ENCODE measurements around the gene MYO19.
"Not testable (repeated sequence)": the region's sequence is repeated elsewhere in the genome, so short reads cannot be mapped to it uniquely, and the experiment has no call there.

The MYO19 gene

GRCh38 chr17:36511216-36511615, 23.5 kb downstream of the MYO19 start:
- peaks cover 36 to 64% of the 10 kb centered on the region in 2 donors for H3K36me3 ChIP-seq (ENCODE audit: control insufficient read depth in 2 of 2, insufficient read depth in 2 of 2, low read length in 2 of 2)
- no peaks in the 10 kb centered on the region for H3K27me3 ChIP-seq (ENCODE audit: control insufficient read depth in 2 of 2, insufficient read depth in 2 of 2, low read length in 2 of 2)
- H3K9me3 ChIP-seq (ENCODE audit: control insufficient read depth in 2 of 2, low read length in 2 of 2): no peaks in the 10 kb centered on the region
- no peak overlapping the region for H3K4me3 ChIP-seq (ENCODE audit: low read length in 2 of 2)
- no peaks in the 10 kb centered on the region for H3K4me1 ChIP-seq (ENCODE audit: control insufficient read depth in 2 of 2, insufficient read depth in 2 of 2, low read length in 2 of 2)
- no peak overlapping the region for H3K9ac ChIP-seq (ENCODE audit: low read depth in 1 of 2, low read length in 2 of 2)
- H3K27ac ChIP-seq (ENCODE audit: low read depth in 2 of 2, low read length in 2 of 2): no peak overlapping the region

- peaks cover 39 to 65% of the 10 kb centered on the region in 2 donors for H3K36me3 ChIP-seq (ENCODE audit: control insufficient read depth in 2 of 2, insufficient read depth in 2 of 2, low read length in 2 of 2)
- H3K4me1 ChIP-seq (ENCODE audit: control insufficient read depth in 2 of 2, insufficient read depth in 2 of 2, low read length in 2 of 2): no peaks in the 10 kb centered on the region
- H3K27me3 ChIP-seq (ENCODE audit: control insufficient read depth in 2 of 2, insufficient read depth in 2 of 2, low read length in 2 of 2): no peaks in the 10 kb centered on the region
- no peak overlapping the region for H3K27ac ChIP-seq (ENCODE audit: low read depth in 2 of 2, low read length in 2 of 2)
- no peaks in the 10 kb centered on the region for H3K9me3 ChIP-seq (ENCODE audit: control insufficient read depth in 2 of 2, low read length in 2 of 2)
- H3K4me3 ChIP-seq (ENCODE audit: low read length in 2 of 2): no peak overlapping the region
- no peak overlapping the region for H3K9ac ChIP-seq (ENCODE audit: low read depth in 1 of 2, low read length in 2 of 2)
These were observed 24.0 kb downstream of the MYO19 start for GRCh38 chr17:36510636-36511035.

GRCh38 chr17:36509272-36509985, 25.2 kb downstream of the MYO19 start:
- peaks cover 42 to 64% of the 10 kb centered on the region in 2 donors for H3K36me3 ChIP-seq (ENCODE audit: control insufficient read depth in 2 of 2, insufficient read depth in 2 of 2, low read length in 2 of 2)
- no peak overlapping the region for H3K27ac ChIP-seq (ENCODE audit: low read depth in 2 of 2, low read length in 2 of 2)
- H3K4me3 ChIP-seq (ENCODE audit: low read length in 2 of 2): no peak overlapping the region
- H3K4me1 ChIP-seq (ENCODE audit: control insufficient read depth in 2 of 2, insufficient read depth in 2 of 2, low read length in 2 of 2): no peaks in the 10 kb centered on the region
- H3K9ac ChIP-seq (ENCODE audit: low read depth in 1 of 2, low read length in 2 of 2): no peak overlapping the region
- H3K27me3 ChIP-seq (ENCODE audit: control insufficient read depth in 2 of 2, insufficient read depth in 2 of 2, low read length in 2 of 2): no peaks in the 10 kb centered on the region
- no peaks in the 10 kb centered on the region for H3K9me3 ChIP-seq (ENCODE audit: control insufficient read depth in 2 of 2, low read length in 2 of 2)

- H3K4me3 ChIP-seq (ENCODE audit: low read length in 2 of 2); H3K27ac ChIP-seq (ENCODE audit: low read depth in 2 of 2, low read length in 2 of 2); H3K4me1 ChIP-seq (ENCODE audit: control insufficient read depth in 2 of 2, insufficient read depth in 2 of 2, low read length in 2 of 2); H3K27me3 ChIP-seq (ENCODE audit: control insufficient read depth in 2 of 2, insufficient read depth in 2 of 2, low read length in 2 of 2); H3K9ac ChIP-seq (ENCODE audit: low read depth in 1 of 2, low read length in 2 of 2); H3K9me3 ChIP-seq (ENCODE audit: control insufficient read depth in 2 of 2, low read length in 2 of 2): not testable (repeated sequence)
- H3K36me3 ChIP-seq (ENCODE audit: control insufficient read depth in 2 of 2, insufficient read depth in 2 of 2, low read length in 2 of 2): peaks cover 48 to 66% of the 10 kb centered on the region in 2 donors
These were observed 26.2 kb downstream of the MYO19 start for GRCh38 chr17:36508439-36508838.

GRCh38 chr17:36507266-36507665, 27.4 kb downstream of the MYO19 start:
- H3K36me3 ChIP-seq (ENCODE audit: control insufficient read depth in 2 of 2, insufficient read depth in 2 of 2, low read length in 2 of 2): peaks cover 51 to 70% of the 10 kb centered on the region in 2 donors
- H3K4me1 ChIP-seq (ENCODE audit: control insufficient read depth in 2 of 2, insufficient read depth in 2 of 2, low read length in 2 of 2): no peaks in the 10 kb centered on the region
- no peak overlapping the region for H3K4me3 ChIP-seq (ENCODE audit: low read length in 2 of 2)
- no peaks in the 10 kb centered on the region for H3K27me3 ChIP-seq (ENCODE audit: control insufficient read depth in 2 of 2, insufficient read depth in 2 of 2, low read length in 2 of 2)
- H3K9me3 ChIP-seq (ENCODE audit: control insufficient read depth in 2 of 2, low read length in 2 of 2): no peaks in the 10 kb centered on the region
- no peak overlapping the region for H3K27ac ChIP-seq (ENCODE audit: low read depth in 2 of 2, low read length in 2 of 2)
- no peak overlapping the region for H3K9ac ChIP-seq (ENCODE audit: low read depth in 1 of 2, low read length in 2 of 2)

DNA sequence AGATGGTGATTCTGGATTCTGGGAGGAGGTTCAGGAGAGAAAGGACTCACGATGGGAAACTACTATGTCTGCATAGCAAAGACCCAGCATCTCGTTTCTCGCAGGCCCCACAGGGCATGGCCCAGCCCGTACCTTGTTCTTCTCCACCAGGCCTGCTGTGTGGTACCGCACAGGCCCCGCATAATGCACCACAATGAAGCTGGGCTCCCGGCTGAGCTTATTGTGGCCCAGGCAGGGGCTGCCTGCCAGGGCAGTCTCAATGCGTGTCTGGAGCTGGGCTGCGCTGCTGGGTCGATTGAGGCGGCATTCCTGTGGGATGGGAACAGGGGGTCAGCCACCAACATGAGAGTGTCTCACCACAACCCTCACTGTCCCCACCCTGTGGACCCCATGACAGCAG, 27.8 kb downstream of the MYO19 start:
- H3K4me3 ChIP-seq (ENCODE audit: low read length in 2 of 2): no peak overlapping the region
- H3K4me1 ChIP-seq (ENCODE audit: control insufficient read depth in 2 of 2, insufficient read depth in 2 of 2, low read length in 2 of 2): no peaks in the 10 kb centered on the region
- H3K36me3 ChIP-seq (ENCODE audit: control insufficient read depth in 2 of 2, insufficient read depth in 2 of 2, low read length in 2 of 2): peaks cover 51 to 71% of the 10 kb centered on the region in 2 donors
- no peaks in the 10 kb centered on the region for H3K9me3 ChIP-seq (ENCODE audit: control insufficient read depth in 2 of 2, low read length in 2 of 2)
- no peak overlapping the region for H3K9ac ChIP-seq (ENCODE audit: low read depth in 1 of 2, low read length in 2 of 2)
- H3K27me3 ChIP-seq (ENCODE audit: control insufficient read depth in 2 of 2, insufficient read depth in 2 of 2, low read length in 2 of 2): no peaks in the 10 kb centered on the region
- no peak overlapping the region for H3K27ac ChIP-seq (ENCODE audit: low read depth in 2 of 2, low read length in 2 of 2)

GRCh38 chr17:36506249-36506826, 28.3 kb downstream of the MYO19 start:
- Histone ChIP-seq H3K4me1 (ENCODE audit: control insufficient read depth in 2 of 2, insufficient read depth in 2 of 2, low read length in 2 of 2) (no peaks in the 10 kb centered on the region), H3K9me3 (ENCODE audit: control insufficient read depth in 2 of 2, low read length in 2 of 2) (no peaks in the 10 kb centered on the region), H3K27ac (ENCODE audit: low read depth in 2 of 2, low read length in 2 of 2) (no peak overlapping the region), H3K36me3 (ENCODE audit: control insufficient read depth in 2 of 2, insufficient read depth in 2 of 2, low read length in 2 of 2) (peaks cover 50 to 72% of the 10 kb centered on the region in 2 donors), H3K4me3 (ENCODE audit: low read length in 2 of 2) (no peak overlapping the region), H3K27me3 (ENCODE audit: control insufficient read depth in 2 of 2, insufficient read depth in 2 of 2, low read length in 2 of 2) (no peaks in the 10 kb centered on the region), H3K9ac (ENCODE audit: low read depth in 1 of 2, low read length in 2 of 2) (no peak overlapping the region)

DNA sequence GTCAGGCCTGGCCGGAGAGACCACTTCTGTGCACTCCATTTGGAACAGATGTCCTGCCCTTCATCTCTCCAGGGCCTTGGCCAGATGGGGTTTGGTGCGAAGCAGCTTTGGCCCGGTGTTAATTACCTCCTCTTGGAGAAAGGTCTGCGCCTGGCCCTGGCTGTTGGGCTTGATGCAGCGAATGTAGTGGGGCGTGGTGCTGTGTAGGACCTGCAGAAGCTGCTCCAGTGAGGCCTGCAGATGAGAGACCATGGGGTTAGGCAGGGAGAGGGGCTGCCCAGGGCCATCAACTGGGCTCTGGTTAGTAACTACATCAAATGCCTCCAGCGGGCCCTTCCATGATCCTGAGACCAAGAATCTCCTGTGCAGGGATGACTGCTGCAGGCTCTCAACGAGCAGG, 29.5 kb downstream of the MYO19 start:
- Histone ChIP-seq H3K4me1 (ENCODE audit: control insufficient read depth in 2 of 2, insufficient read depth in 2 of 2, low read length in 2 of 2) (no peaks in the 10 kb centered on the region), H3K4me3 (ENCODE audit: low read length in 2 of 2) (no peak overlapping the region), H3K9me3 (ENCODE audit: control insufficient read depth in 2 of 2, low read length in 2 of 2) (no peaks in the 10 kb centered on the region), H3K27ac (ENCODE audit: low read depth in 2 of 2, low read length in 2 of 2) (no peak overlapping the region), H3K27me3 (ENCODE audit: control insufficient read depth in 2 of 2, insufficient read depth in 2 of 2, low read length in 2 of 2) (no peaks in the 10 kb centered on the region), H3K36me3 (ENCODE audit: control insufficient read depth in 2 of 2, insufficient read depth in 2 of 2, low read length in 2 of 2) (peaks cover 50 to 71% of the 10 kb centered on the region in 2 donors), H3K9ac (ENCODE audit: low read depth in 1 of 2, low read length in 2 of 2) (no peak overlapping the region)

GRCh38 chr17:36504156-36504545, 30.5 kb downstream of the MYO19 start:
- no peak overlapping the region for H3K9ac ChIP-seq (ENCODE audit: low read depth in 1 of 2, low read length in 2 of 2)
- no peaks in the 10 kb centered on the region for H3K4me1 ChIP-seq (ENCODE audit: control insufficient read depth in 2 of 2, insufficient read depth in 2 of 2, low read length in 2 of 2)
- H3K9me3 ChIP-seq (ENCODE audit: control insufficient read depth in 2 of 2, low read length in 2 of 2): no peaks in the 10 kb centered on the region
- no peak overlapping the region for H3K27ac ChIP-seq (ENCODE audit: low read depth in 2 of 2, low read length in 2 of 2)
- H3K27me3 ChIP-seq (ENCODE audit: control insufficient read depth in 2 of 2, insufficient read depth in 2 of 2, low read length in 2 of 2): no peaks in the 10 kb centered on the region
- peaks cover 53 to 65% of the 10 kb centered on the region in 2 donors for H3K36me3 ChIP-seq (ENCODE audit: control insufficient read depth in 2 of 2, insufficient read depth in 2 of 2, low read length in 2 of 2)
- no peak overlapping the region for H3K4me3 ChIP-seq (ENCODE audit: low read length in 2 of 2)

- Histone ChIP-seq H3K27me3 (ENCODE audit: control insufficient read depth in 2 of 2, insufficient read depth in 2 of 2, low read length in 2 of 2) (no peaks in the 10 kb centered on the region), H3K9ac (ENCODE audit: low read depth in 1 of 2, low read length in 2 of 2) (no peak overlapping the region), H3K36me3 (ENCODE audit: control insufficient read depth in 2 of 2, insufficient read depth in 2 of 2, low read length in 2 of 2) (peaks cover 58 to 66% of the 10 kb centered on the region in 2 donors)
These were observed 31.1 kb downstream of the MYO19 start for GRCh38 chr17:36503456-36504155.

More at GRCh38 chr17:36503456-36504155, 31.1 kb downstream of the MYO19 start:
- no peak overlapping the region for H3K4me3 ChIP-seq (ENCODE audit: low read length in 2 of 2)
- no peak overlapping the region for H3K27ac ChIP-seq (ENCODE audit: low read depth in 2 of 2, low read length in 2 of 2)
- no peaks in the 10 kb centered on the region for H3K4me1 ChIP-seq (ENCODE audit: control insufficient read depth in 2 of 2, insufficient read depth in 2 of 2, low read length in 2 of 2)
- H3K9me3 ChIP-seq (ENCODE audit: control insufficient read depth in 2 of 2, low read length in 2 of 2): no peaks in the 10 kb centered on the region

Data from mucosa of rectum (tissue), 2 donors.